Panc1 (cell line): Measurements from ENCODE around the gene AHDC1. TPM values are rescaled to one million over a fixed set of nuclear protein-coding genes. Genes with fewer than 3 reads are reported as not detected.

Experiments
- ATAC-seq: fragments of 200-7000 bp; cut with Tn5 transposase; 2 replicates; pipeline ENCODE4 v1.9.1; 2020; ENCODE audit warnings: mild to moderate bottlenecking, moderate library complexity
- BruUV-seq: library from RNA; stranded (reverse); fragments of 400-500 nt; replicated peaks from 2 replicates; lab custom pipeline; 2021; lab: Mats Ljungman, UMichigan
- CTCF ChIA-PET: fragments of 300-600 bp; sonication (Branson Sonifier 250); formaldehyde crosslinking; loops from one replicate; lab custom pipeline; 2022; ENCODE audit warnings: antibody characterized with exemption; lab: Charles Lee
- POLR2A ChIA-PET: fragments of 300-600 bp; sonication (Branson Sonifier 250); formaldehyde crosslinking; loops from one replicate; lab custom pipeline; 2022; ENCODE audit warnings: antibody characterized with exemption; lab: Charles Lee
- DNase-seq: peaks from one replicate; pipeline ENCODE4 v3.0.0-alpha.2; 2010; ENCODE audit warnings: low read depth, low spot score
- H3K27ac ChIP-seq: 2 replicates; pipeline ENCODE4 v1.5.1; 2011; ENCODE audit warnings: mild to moderate bottlenecking, low read length, inconsistent platforms
- H3K27me3 ChIP-seq: fragments of 200-500 bp; sonication (Bioruptor generic); 2 replicates; pipeline ENCODE4 v1.6.0; 2014; ENCODE audit warnings: low read length, inconsistent platforms; ENCODE audit not compliant: control insufficient read depth, insufficient read depth
- H3K36me3 ChIP-seq: fragments of 200-500 bp; sonication (Bioruptor generic); 2 replicates; pipeline ENCODE4 v1.5.1; 2014; ENCODE audit warnings: inconsistent platforms, mild to moderate bottlenecking, low read length, moderate library complexity; ENCODE audit not compliant: control insufficient read depth, insufficient read depth
- H3K4me1 ChIP-seq: 2 replicates; pipeline ENCODE4 v1.5.1; 2011; ENCODE audit warnings: inconsistent platforms, mild to moderate bottlenecking, low read length, moderate library complexity; ENCODE audit not compliant: control insufficient read depth, insufficient read depth
- H3K4me3 ChIP-seq, 2 experiments: 2 replicates each; pipeline ENCODE4 v1.5.1; 2011 to 2012; ENCODE audit warnings: low read depth in 2 of 2, low read length in 2 of 2, mild to moderate bottlenecking in 2 of 2, inconsistent platforms in 1 of 2, moderate library complexity in 1 of 2
- H3K9me3 ChIP-seq: fragments of 200-500 bp; sonication (Bioruptor generic); 2 replicates; pipeline ENCODE4 v1.5.1; 2014; ENCODE audit warnings: low read depth, mild to moderate bottlenecking, inconsistent platforms, low read length, moderate library complexity; ENCODE audit not compliant: control insufficient read depth, insufficient read depth
- POLR2AphosphoS5 ChIP-seq: IDR thresholded peaks from 2 replicates; pipeline ENCODE4 v1.6.1; 2012; ENCODE audit warnings: mild to moderate bottlenecking, low read depth, low read length, moderate library complexity
- SIN3A ChIP-seq: IDR thresholded peaks from 2 replicates; pipeline ENCODE4 v1.6.1; 2012; ENCODE audit warnings: low read depth, mild to moderate bottlenecking, low read length, moderate library complexity, borderline replicate concordance; ENCODE audit not compliant: insufficient read depth
- TCF7L2 ChIP-seq: IDR thresholded peaks from 2 replicates; pipeline ENCODE4 v1.6.1; 2011; ENCODE audit warnings: mild to moderate bottlenecking, low read depth, low read length, inconsistent platforms
- in situ Hi-C: cut with HindIII; loops from 2 replicates; pipeline ENCODE4 v1.10.0; 2016; ENCODE audit warnings: low sequenced_read_pairs, low pct_unique_long_range_greater_than_20kb
- intact Hi-C: fragments of 100-400 bp; cut with micrococcal nuclease; formaldehyde crosslinking; loops from one replicate; pipeline ENCODE4 v1.10.0; 2022; ENCODE audit not compliant: unreplicated experiment
- total RNA-seq: library from RNA; stranded (reverse); gene quantifications from one replicate; pipeline ENCODE4 v1.2.1, GENCODE V29; 2021; ENCODE audit not compliant: unreplicated experiment
- TF ChIP-seq, protein P1 (sequence below), 2 experiments: IDR thresholded peaks; 2 replicates each; pipeline ENCODE4 v1.6.1; 2011 to 2012; ENCODE audit warnings: low read depth in 2 of 2, control low read depth in 1 of 2, low read length in 1 of 2, mild to moderate bottlenecking in 1 of 2, moderate library complexity in 1 of 2; ENCODE audit not compliant: insufficient read depth in 1 of 2
- TF ChIP-seq, protein P2 (sequence below): fragments of 450-650 bp; IDR thresholded peaks from 2 replicates; pipeline ENCODE4 v1.5.1; 2017; ENCODE audit warnings: mild to moderate bottlenecking

AHDC1 gene
- total RNA-seq, 1 experiment from 2014 or later = 47.1 TPM

DNA sequence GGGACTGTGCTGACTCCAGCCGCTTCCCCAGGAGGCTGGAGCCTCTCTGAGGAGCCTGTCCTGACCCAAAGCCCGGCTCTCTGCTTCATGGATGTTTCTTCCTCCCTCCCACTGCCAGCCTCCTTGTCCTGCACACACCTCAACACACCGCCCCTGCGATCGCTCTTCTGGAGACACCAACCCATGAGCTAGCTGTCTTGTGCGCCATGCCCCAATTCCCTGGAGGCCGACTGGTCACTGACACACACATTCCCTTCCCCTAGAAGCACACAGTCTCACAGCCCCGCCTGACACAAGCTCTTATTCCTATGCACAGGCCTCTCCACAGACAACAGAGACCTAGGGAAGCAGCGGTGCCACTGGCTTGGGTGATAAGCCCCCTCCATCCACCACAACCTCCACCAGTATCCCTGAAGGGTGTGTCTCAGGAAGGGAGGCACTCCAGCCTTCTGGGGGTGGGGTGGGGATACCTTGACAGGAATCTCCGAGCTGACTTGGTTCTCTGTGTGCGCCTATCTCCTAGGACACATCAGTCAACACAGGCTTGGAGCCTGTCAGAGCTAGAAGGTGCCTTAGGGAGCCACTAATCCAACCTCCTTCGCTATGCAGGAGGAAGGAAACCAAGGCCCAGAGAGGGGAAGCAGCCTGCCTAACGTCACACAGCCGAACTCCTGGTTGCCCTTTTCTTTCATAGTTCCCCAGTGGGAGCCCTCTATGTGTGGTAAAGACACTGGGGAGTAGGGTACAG is 31.1 kb downstream of the AHDC1 start:
- Histone ChIP-seq H3K27me3 (no peaks in the 10 kb centered on the region), H3K36me3 (no peaks in the 10 kb centered on the region), H3K4me1 (peaks cover 81% of the 10 kb centered on the region), H3K4me3 (peak overlapping the region in 1 of 2 experiments; percentile 23; a peak in 2 of 4 replicates), H3K27ac (peak overlapping the region; percentile 91), H3K9me3 (no peaks in the 10 kb centered on the region)
- no peak for TF ChIP-seq POLR2AphosphoS5
- no peak for TF ChIP-seq SIN3A
- TF ChIP-seq, protein P1, sequence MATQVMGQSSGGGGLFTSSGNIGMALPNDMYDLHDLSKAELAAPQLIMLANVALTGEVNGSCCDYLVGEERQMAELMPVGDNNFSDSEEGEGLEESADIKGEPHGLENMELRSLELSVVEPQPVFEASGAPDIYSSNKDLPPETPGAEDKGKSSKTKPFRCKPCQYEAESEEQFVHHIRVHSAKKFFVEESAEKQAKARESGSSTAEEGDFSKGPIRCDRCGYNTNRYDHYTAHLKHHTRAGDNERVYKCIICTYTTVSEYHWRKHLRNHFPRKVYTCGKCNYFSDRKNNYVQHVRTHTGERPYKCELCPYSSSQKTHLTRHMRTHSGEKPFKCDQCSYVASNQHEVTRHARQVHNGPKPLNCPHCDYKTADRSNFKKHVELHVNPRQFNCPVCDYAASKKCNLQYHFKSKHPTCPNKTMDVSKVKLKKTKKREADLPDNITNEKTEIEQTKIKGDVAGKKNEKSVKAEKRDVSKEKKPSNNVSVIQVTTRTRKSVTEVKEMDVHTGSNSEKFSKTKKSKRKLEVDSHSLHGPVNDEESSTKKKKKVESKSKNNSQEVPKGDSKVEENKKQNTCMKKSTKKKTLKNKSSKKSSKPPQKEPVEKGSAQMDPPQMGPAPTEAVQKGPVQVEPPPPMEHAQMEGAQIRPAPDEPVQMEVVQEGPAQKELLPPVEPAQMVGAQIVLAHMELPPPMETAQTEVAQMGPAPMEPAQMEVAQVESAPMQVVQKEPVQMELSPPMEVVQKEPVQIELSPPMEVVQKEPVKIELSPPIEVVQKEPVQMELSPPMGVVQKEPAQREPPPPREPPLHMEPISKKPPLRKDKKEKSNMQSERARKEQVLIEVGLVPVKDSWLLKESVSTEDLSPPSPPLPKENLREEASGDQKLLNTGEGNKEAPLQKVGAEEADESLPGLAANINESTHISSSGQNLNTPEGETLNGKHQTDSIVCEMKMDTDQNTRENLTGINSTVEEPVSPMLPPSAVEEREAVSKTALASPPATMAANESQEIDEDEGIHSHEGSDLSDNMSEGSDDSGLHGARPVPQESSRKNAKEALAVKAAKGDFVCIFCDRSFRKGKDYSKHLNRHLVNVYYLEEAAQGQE (IDR thresholded peaks at IDR 0.05; ENCODE audit: insufficient read depth in 1 of 2, low read depth in 2 of 2, low read length in 1 of 2) = no peak
- no peak for TF ChIP-seq TCF7L2
- TF ChIP-seq, protein P2, sequence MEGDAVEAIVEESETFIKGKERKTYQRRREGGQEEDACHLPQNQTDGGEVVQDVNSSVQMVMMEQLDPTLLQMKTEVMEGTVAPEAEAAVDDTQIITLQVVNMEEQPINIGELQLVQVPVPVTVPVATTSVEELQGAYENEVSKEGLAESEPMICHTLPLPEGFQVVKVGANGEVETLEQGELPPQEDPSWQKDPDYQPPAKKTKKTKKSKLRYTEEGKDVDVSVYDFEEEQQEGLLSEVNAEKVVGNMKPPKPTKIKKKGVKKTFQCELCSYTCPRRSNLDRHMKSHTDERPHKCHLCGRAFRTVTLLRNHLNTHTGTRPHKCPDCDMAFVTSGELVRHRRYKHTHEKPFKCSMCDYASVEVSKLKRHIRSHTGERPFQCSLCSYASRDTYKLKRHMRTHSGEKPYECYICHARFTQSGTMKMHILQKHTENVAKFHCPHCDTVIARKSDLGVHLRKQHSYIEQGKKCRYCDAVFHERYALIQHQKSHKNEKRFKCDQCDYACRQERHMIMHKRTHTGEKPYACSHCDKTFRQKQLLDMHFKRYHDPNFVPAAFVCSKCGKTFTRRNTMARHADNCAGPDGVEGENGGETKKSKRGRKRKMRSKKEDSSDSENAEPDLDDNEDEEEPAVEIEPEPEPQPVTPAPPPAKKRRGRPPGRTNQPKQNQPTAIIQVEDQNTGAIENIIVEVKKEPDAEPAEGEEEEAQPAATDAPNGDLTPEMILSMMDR = no peak
- in situ Hi-C loops = no loop called here
- DNase-seq (no peak), ATAC-seq (no peak)
- no TSS peak for BruUV-seq
- ChIA-PET POLR2A (no interaction called here), CTCF (interaction anchor here (0.5 to 7.6 kb wide), 4 partner anchors 16 to 540 kb away, joined by 3 to 46 read pairs (median 10); no protein-coding TSS in a partner anchor)
- intact Hi-C loops = no loop called here

DNA sequence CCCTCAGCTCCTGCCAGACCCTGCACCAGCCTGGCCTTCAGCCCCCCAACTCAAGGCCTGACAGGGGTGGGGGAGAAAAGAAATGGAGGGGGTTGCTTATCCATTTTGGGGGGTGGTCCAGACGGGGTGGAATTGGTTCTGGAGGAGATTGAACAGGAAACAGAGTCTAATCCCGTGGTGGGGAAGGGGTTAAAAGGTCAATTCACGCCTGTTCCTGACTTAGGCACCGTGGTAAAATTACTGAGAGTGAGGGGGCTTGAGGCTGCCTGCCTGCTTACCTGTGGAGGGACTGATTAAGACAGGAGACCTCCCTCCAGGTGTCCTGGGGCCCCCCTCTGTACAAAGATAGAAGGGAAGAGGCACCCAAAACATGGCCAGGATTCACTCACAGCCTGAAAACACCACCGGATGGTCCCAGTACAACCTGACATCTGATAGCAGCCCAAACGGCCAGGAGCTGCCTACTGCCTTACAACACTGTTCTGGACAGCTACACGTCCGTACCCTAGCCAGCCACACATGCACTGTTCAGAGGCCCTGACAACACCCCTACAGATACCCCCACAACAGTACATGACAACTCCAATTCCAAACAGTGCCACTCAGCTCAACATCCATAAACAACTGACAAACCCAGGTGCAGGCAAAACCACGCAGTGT is 31.8 kb downstream of the AHDC1 start:
- peak overlapping the region; percentile 91 for H3K27ac ChIP-seq
- no TSS peak for BruUV-seq
- ATAC-seq (no peak), DNase-seq (no peak)
- CTCF ChIA-PET = interaction anchor here (0.5 to 7.6 kb wide), 3 partner anchors 16 to 539 kb away, joined by 3 to 46 read pairs (median 9); no protein-coding TSS in a partner anchor
- peaks cover 83% of the 10 kb centered on the region for H3K4me1 ChIP-seq
- in situ Hi-C loops (no loop called here), intact Hi-C loops (no loop called here)
- POLR2A ChIA-PET = interaction anchor here (0.6 to 0.7 kb wide), 2 partner anchors 25 to 88 kb away, joined by 3 to 16 read pairs; no protein-coding TSS in a partner anchor
- no peaks in the 10 kb centered on the region for H3K36me3 ChIP-seq
- no peaks in the 10 kb centered on the region for H3K27me3 ChIP-seq
- peak overlapping the region in 1 of 2 experiments; percentile 23; a peak in 2 of 4 replicates for H3K4me3 ChIP-seq
- no peak for TF ChIP-seq SIN3A
- TF ChIP-seq, protein P1 (IDR thresholded peaks at IDR 0.05; ENCODE audit: insufficient read depth in 1 of 2, low read depth in 2 of 2, low read length in 1 of 2) = no peak
- no peak for TF ChIP-seq TCF7L2
- TF ChIP-seq, protein P2 = no peak
- no peak for TF ChIP-seq POLR2AphosphoS5
- H3K9me3 ChIP-seq = no peaks in the 10 kb centered on the region
